HCT116 (cell line): ENCODE data around the gene GTF2IRD2.
"Not testable (repeated sequence)": the region's sequence is repeated elsewhere in the genome, so short reads cannot be mapped to it uniquely, and the experiment has no call there.

Experiments
- CEBPB ChIP-seq: IDR thresholded peaks from 2 replicates; pipeline ENCODE4 v1.6.1; 2012; ENCODE audit warnings: low read depth
- EZH2 ChIP-seq: fragments of 200-600 bp; sonication (generic); IDR thresholded peaks from 2 replicates; pipeline ENCODE4 v1.6.1; 2017; ENCODE audit warnings: antibody characterized with exemption, mixed run types
- EZH2phosphoT487 ChIP-seq: fragments of 200-600 bp; IDR thresholded peaks from 2 replicates; pipeline ENCODE4 v1.6.1; 2018; ENCODE audit warnings: antibody characterized with exemption, borderline replicate concordance
- FOSL1 ChIP-seq: IDR thresholded peaks from 2 replicates; pipeline ENCODE4 v1.6.1; 2012; ENCODE audit warnings: low read depth
- JUND ChIP-seq: IDR thresholded peaks from 2 replicates; pipeline ENCODE4 v1.6.1; 2012
- MAX ChIP-seq: IDR thresholded peaks from 2 replicates; pipeline ENCODE4 v1.6.1; 2012
- POLR2AphosphoS5 ChIP-seq: IDR thresholded peaks from 2 replicates; pipeline ENCODE4 v1.6.1; 2011; ENCODE audit warnings: mild to moderate bottlenecking, low read depth, low read length, moderate library complexity
- RAD21 ChIP-seq: IDR thresholded peaks from 2 replicates; pipeline ENCODE4 v1.6.1; 2012; ENCODE audit warnings: low read depth, mild to moderate bottlenecking
- ZBTB33 ChIP-seq: IDR thresholded peaks from 2 replicates; pipeline ENCODE4 v1.6.1; 2011; ENCODE audit warnings: mild to moderate bottlenecking, low read length, moderate library complexity; ENCODE audit not compliant: insufficient replicate concordance; ENCODE audit errors: extremely low read depth
- ZNF274 ChIP-seq: fragments of 200-500 bp; sonication (Bioruptor generic); IDR thresholded peaks from 2 replicates; pipeline ENCODE4 v1.6.1; 2014; ENCODE audit warnings: mild to moderate bottlenecking, low read depth, low read length, inconsistent platforms
- TF ChIP-seq, protein P1 (sequence below), 3 experiments: fragments of 200-600 bp in 1 of 3; sonication (generic) in 1 of 3; IDR thresholded peaks in 2 of 3; conservative IDR thresholded peaks in 1 of 3; 2 replicates each; pipeline ENCODE4 v1.5.1; 2012 to 2017; ENCODE audit warnings: low read depth in 2 of 3, low read length in 2 of 3, antibody characterized with exemption in 1 of 3, borderline replicate concordance in 1 of 3, control low read depth in 1 of 3, mild to moderate bottlenecking in 1 of 3, mixed read lengths in 1 of 3, mixed run types in 1 of 3, moderate library complexity in 1 of 3; ENCODE audit not compliant: insufficient read depth in 1 of 3
- TF ChIP-seq, protein P2 (sequence below): IDR thresholded peaks from 2 replicates; pipeline ENCODE4 v1.6.1; 2012; ENCODE audit warnings: low read depth

DNA sequence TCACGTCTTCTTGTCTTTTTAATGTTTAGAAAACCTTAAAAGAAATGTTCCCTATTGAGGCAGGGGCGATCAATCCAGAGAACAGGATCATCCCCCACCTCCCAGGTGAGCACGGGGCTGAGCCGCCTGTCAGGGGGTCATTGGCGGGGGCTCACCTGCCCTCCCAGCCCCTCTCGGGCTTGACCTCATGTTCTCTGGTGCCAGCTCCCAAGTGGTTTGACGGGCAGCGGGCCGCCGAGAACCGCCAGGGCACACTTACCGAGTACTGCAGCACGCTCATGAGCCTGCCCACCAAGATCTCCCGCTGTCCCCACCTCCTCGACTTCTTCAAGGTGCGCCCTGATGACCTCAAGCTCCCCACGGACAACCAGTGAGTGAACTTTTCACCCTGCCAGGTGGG lies 72.4 kb downstream of the GTF2IRD2 start:
- TF ChIP-seq, protein P1, sequence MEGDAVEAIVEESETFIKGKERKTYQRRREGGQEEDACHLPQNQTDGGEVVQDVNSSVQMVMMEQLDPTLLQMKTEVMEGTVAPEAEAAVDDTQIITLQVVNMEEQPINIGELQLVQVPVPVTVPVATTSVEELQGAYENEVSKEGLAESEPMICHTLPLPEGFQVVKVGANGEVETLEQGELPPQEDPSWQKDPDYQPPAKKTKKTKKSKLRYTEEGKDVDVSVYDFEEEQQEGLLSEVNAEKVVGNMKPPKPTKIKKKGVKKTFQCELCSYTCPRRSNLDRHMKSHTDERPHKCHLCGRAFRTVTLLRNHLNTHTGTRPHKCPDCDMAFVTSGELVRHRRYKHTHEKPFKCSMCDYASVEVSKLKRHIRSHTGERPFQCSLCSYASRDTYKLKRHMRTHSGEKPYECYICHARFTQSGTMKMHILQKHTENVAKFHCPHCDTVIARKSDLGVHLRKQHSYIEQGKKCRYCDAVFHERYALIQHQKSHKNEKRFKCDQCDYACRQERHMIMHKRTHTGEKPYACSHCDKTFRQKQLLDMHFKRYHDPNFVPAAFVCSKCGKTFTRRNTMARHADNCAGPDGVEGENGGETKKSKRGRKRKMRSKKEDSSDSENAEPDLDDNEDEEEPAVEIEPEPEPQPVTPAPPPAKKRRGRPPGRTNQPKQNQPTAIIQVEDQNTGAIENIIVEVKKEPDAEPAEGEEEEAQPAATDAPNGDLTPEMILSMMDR (IDR thresholded peaks at IDR 0.05 in 2 of 3, conservative IDR thresholded peaks at IDR 0.05 in 1 of 3; ENCODE audit: borderline replicate concordance in 1 of 3, insufficient read depth in 1 of 3, low read depth in 2 of 3, low read length in 2 of 3): not testable (repeated sequence)
- not testable (repeated sequence) for TF ChIP-seq ZBTB33, EZH2phosphoT487, EZH2, CEBPB, FOSL1, POLR2AphosphoS5, ZNF274, MAX, JUND, RAD21
- TF ChIP-seq, protein P2, sequence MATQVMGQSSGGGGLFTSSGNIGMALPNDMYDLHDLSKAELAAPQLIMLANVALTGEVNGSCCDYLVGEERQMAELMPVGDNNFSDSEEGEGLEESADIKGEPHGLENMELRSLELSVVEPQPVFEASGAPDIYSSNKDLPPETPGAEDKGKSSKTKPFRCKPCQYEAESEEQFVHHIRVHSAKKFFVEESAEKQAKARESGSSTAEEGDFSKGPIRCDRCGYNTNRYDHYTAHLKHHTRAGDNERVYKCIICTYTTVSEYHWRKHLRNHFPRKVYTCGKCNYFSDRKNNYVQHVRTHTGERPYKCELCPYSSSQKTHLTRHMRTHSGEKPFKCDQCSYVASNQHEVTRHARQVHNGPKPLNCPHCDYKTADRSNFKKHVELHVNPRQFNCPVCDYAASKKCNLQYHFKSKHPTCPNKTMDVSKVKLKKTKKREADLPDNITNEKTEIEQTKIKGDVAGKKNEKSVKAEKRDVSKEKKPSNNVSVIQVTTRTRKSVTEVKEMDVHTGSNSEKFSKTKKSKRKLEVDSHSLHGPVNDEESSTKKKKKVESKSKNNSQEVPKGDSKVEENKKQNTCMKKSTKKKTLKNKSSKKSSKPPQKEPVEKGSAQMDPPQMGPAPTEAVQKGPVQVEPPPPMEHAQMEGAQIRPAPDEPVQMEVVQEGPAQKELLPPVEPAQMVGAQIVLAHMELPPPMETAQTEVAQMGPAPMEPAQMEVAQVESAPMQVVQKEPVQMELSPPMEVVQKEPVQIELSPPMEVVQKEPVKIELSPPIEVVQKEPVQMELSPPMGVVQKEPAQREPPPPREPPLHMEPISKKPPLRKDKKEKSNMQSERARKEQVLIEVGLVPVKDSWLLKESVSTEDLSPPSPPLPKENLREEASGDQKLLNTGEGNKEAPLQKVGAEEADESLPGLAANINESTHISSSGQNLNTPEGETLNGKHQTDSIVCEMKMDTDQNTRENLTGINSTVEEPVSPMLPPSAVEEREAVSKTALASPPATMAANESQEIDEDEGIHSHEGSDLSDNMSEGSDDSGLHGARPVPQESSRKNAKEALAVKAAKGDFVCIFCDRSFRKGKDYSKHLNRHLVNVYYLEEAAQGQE: not testable (repeated sequence)
